HepG2 (cell line): ENCODE results near the gene HOXC5. TPM values are rescaled to one million over a fixed set of nuclear protein-coding genes. Genes with fewer than 3 reads are reported as not detected.

Experiments
- AHR ChIP-seq: IDR thresholded peaks from 2 replicates; pipeline ENCODE4 v1.6.1; 2018; ENCODE audit warnings: missing genetic modification reagents, missing compliant biosample characterization
- CBX5 ChIP-seq: sonication (generic); formaldehyde crosslinking; IDR thresholded peaks from 2 replicates; pipeline ENCODE4 v1.4.0; 2020; ENCODE audit warnings: missing genetic modification reagents, borderline replicate concordance
- CEBPG ChIP-seq: IDR thresholded peaks from 2 replicates; pipeline ENCODE4 v1.6.1; 2016
- KDM4B ChIP-seq: sonication (generic); formaldehyde crosslinking; IDR thresholded peaks from 2 replicates; pipeline ENCODE4 v1.4.0; 2020; ENCODE audit warnings: missing genetic modification reagents
- MBD4 ChIP-seq: IDR thresholded peaks from 2 replicates; pipeline ENCODE4 v1.6.1; 2012; ENCODE audit warnings: low read length, inconsistent platforms, borderline replicate concordance
- PHF8 ChIP-seq: sonication (generic); formaldehyde crosslinking; IDR thresholded peaks from 2 replicates; pipeline ENCODE4 v1.5.0; 2020; ENCODE audit warnings: missing genetic modification reagents
- POLR2A ChIP-seq, 2 experiments: IDR thresholded peaks; 2 replicates each; pipeline ENCODE4 v1.6.1; 2011; ENCODE audit warnings: low read depth in 2 of 2, low read length in 2 of 2, mild to moderate bottlenecking in 1 of 2, moderate library complexity in 1 of 2; ENCODE audit not compliant: insufficient read depth in 1 of 2
- RFX1 ChIP-seq: fragments of 450-650 bp; IDR thresholded peaks from 2 replicates; pipeline ENCODE4 v1.6.1; 2017
- RNF2 ChIP-seq: fragments of 450-650 bp; conservative IDR thresholded peaks from 2 replicates; pipeline ENCODE4 v1.6.1; 2016; ENCODE audit warnings: low read depth
- SMC3 ChIP-seq: IDR thresholded peaks from 2 replicates; pipeline ENCODE4 v1.6.1; 2011; ENCODE audit warnings: low read length, improper control_type of control experiment
- SP5 ChIP-seq: IDR thresholded peaks from 2 replicates; pipeline ENCODE4 v1.6.1; 2016; ENCODE audit warnings: low read depth, borderline replicate concordance
- SUZ12 ChIP-seq: fragments of 150-350 bp; IDR thresholded peaks from 2 replicates; pipeline ENCODE4 v1.6.1; 2014; ENCODE audit warnings: low read depth, low read length
- ZFP36L1 ChIP-seq: sonication (generic); formaldehyde crosslinking; IDR thresholded peaks from 2 replicates; pipeline ENCODE4 v1.8.0; 2022; ENCODE audit warnings: mild to moderate bottlenecking, missing genetic modification reagents, moderate library complexity
- ZNF256 ChIP-seq: sonication (generic); formaldehyde crosslinking; conservative IDR thresholded peaks from 2 replicates; pipeline ENCODE4 v1.4.0; 2020; ENCODE audit warnings: missing genetic modification reagents
- ZNF382 ChIP-seq: sonication (generic); formaldehyde crosslinking; IDR thresholded peaks from 2 replicates; pipeline ENCODE4 v1.5.0; 2020; ENCODE audit warnings: missing genetic modification reagents, mild to moderate bottlenecking, borderline replicate concordance
- ZNF549 ChIP-seq: sonication (generic); formaldehyde crosslinking; IDR thresholded peaks from 2 replicates; pipeline ENCODE4 v1.5.0; 2020; ENCODE audit warnings: missing genetic modification reagents
- ZNF790 ChIP-seq: sonication (generic); formaldehyde crosslinking; IDR thresholded peaks from 2 replicates; pipeline ENCODE4 v1.8.0; 2022; ENCODE audit warnings: missing genetic modification reagents, mild to moderate bottlenecking, borderline replicate concordance
- polyA plus RNA-seq, 8 experiments: library from polyadenylated mRNA; depleted of rRNA in 3 of 8; stranded (reverse) in 7 of 8; unstranded in 1 of 8; fragments of >200 nt; fragmentation: Illumina TruSeq in 4 of 8; extraction: Trizol in 4 of 8; gene quantifications; 2 replicates each; pipeline versions ENCODE4 v1.2.1 to v1.2.3, GENCODE V29; 2011 to 2016; ENCODE audit warnings: low read depth in 4 of 8, missing spikeins in 1 of 8, mixed read lengths in 1 of 8; ENCODE audit not compliant: insufficient read depth in 1 of 8
- total RNA-seq, 5 experiments: library from RNA; depleted of rRNA; stranded (reverse); fragments of >200 nt; fragmentation: Illumina TruSeq; extraction: Trizol; gene quantifications; 2 replicates each; pipeline ENCODE4 v1.2.3, GENCODE V29; 2016; ENCODE audit warnings: low read depth in 1 of 5
- TF ChIP-seq, protein P1 (sequence below): sonication (generic); formaldehyde crosslinking; IDR thresholded peaks from 2 replicates; pipeline ENCODE4 v1.5.0; 2020; ENCODE audit warnings: missing genetic modification reagents
- TF ChIP-seq, protein P2 (sequence below), 2 experiments: sonication (generic) in 1 of 2; formaldehyde crosslinking in 1 of 2; IDR thresholded peaks; 2 replicates each; pipeline versions ENCODE4 v1.4.0 to v1.6.1; 2018 to 2020; ENCODE audit warnings: missing genetic modification reagents in 2 of 2, borderline replicate concordance in 1 of 2, low read depth in 1 of 2, mild to moderate bottlenecking in 1 of 2, missing biosample characterization in 1 of 2
- TF ChIP-seq, protein P3 (sequence below): IDR thresholded peaks from 2 replicates; pipeline ENCODE4 v1.6.1; 2016; ENCODE audit warnings: missing biosample characterization, missing genetic modification reagents, low read depth
- TF ChIP-seq, protein P4 (sequence below): sonication (generic); formaldehyde crosslinking; IDR thresholded peaks from 2 replicates; pipeline ENCODE4 v1.5.0; 2020; ENCODE audit warnings: mild to moderate bottlenecking, missing genetic modification reagents, borderline replicate concordance

The HOXC5 gene
- total and polyA plus RNA-seq, 2 of the 13 experiments (the other 11 are each of a cell fraction or from before 2014, with no cell fraction given) = not detected

DNA sequence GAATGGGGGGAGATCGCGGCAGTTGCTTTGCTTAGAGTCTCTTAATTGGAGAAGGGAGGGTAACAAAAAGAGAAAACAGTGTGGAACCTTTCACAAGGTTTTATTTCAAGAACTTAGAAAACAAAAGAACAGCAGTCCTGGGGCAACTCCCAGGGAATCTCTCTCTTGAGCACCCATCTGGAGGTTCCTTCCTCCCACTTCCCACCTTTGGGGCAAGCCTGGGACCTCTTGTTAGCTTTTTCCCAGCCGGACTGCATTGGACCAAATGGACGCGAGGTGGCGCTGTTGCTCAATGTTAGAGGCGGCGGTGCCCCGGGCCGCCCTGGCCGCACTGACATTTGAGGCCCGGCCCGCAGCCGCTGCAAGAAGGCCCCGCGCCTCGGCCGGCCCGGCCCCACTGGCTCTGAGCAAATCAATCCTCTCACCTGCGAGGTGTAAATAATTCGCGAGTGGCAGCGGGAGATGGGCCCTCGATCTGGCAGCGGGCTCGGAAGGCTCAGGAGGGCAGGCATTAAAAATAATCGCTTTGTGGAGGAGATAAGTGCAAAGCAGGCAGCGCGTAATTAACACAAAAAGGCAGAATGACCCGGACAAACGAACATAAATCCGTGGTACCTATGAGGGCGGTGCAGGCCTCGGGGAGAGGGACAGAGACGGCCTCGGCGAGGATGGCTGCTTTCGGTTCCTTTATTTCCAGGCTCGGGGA, 26.8 kb upstream of the HOXC5 start (continued):
- TF ChIP-seq ZNF790 (CRISPR knock-in tag) (no peak), ZNF382 (CRISPR knock-in tag) (no peak), SP5 (no peak), RFX1 (no peak), MBD4 (no peak), PHF8 (CRISPR knock-in tag) (no peak), CBX5 (CRISPR knock-in tag) (no peak), KDM4B (CRISPR knock-in tag) (no peak), POLR2A (IDR thresholded peaks at IDR 0.05; ENCODE audit: insufficient read depth in 1 of 2, low read depth in 2 of 2, low read length in 2 of 2) (no peak), AHR (CRISPR knock-in tag) (no peak), CEBPG (no peak), SMC3 (peak; percentile 78), ZNF256 (CRISPR knock-in tag) (no peak), RNF2 (peak; percentile 97), ZFP36L1 (no peak), SUZ12 (no peak), ZNF549 (CRISPR knock-in tag) (no peak)
- TF ChIP-seq, protein P1, sequence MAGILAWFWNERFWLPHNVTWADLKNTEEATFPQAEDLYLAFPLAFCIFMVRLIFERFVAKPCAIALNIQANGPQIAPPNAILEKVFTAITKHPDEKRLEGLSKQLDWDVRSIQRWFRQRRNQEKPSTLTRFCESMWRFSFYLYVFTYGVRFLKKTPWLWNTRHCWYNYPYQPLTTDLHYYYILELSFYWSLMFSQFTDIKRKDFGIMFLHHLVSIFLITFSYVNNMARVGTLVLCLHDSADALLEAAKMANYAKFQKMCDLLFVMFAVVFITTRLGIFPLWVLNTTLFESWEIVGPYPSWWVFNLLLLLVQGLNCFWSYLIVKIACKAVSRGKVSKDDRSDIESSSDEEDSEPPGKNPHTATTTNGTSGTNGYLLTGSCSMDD (CRISPR knock-in tag) = no peak
- TF ChIP-seq, protein P2, sequence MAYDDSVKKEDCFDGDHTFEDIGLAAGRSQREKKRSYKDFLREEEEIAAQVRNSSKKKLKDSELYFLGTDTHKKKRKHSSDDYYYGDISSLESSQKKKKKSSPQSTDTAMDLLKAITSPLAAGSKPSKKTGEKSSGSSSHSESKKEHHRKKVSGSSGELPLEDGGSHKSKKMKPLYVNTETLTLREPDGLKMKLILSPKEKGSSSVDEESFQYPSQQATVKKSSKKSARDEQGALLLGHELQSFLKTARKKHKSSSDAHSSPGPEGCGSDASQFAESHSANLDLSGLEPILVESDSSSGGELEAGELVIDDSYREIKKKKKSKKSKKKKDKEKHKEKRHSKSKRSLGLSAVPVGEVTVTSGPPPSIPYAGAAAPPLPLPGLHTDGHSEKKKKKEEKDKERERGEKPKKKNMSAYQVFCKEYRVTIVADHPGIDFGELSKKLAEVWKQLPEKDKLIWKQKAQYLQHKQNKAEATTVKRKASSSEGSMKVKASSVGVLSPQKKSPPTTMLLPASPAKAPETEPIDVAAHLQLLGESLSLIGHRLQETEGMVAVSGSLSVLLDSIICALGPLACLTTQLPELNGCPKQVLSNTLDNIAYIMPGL (CRISPR knock-in tag; IDR thresholded peaks at IDR 0.05; ENCODE audit: borderline replicate concordance in 1 of 2, low read depth in 1 of 2) = peak in 1 of 2 experiments; percentile 47; a peak in 1 of 4 replicates
- TF ChIP-seq, protein P3, sequence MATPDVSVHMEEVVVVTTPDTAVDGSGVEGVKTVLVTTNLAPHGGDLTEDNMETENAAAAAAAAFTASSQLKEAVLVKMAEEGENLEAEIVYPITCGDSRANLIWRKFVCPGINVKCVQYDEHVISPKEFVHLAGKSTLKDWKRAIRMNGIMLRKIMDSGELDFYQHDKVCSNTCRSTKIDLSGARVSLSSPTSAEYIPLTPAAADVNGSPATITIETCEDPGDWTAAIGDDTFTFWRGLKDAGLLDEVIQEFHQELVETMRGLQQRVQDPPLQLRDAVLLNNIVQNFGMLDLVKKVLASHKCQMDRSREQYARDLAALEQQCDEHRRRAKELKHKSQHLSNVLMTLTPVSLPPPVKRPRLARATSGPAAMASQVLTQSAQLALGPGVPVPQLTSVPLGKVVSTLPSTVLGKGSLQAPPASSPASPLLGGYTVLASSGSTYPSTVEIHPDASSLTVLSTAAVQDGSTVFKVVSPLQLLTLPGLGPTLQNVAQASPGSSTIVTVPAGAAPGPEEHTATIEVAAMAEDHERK (CRISPR knock-in tag) = no peak
- TF ChIP-seq, protein P4, sequence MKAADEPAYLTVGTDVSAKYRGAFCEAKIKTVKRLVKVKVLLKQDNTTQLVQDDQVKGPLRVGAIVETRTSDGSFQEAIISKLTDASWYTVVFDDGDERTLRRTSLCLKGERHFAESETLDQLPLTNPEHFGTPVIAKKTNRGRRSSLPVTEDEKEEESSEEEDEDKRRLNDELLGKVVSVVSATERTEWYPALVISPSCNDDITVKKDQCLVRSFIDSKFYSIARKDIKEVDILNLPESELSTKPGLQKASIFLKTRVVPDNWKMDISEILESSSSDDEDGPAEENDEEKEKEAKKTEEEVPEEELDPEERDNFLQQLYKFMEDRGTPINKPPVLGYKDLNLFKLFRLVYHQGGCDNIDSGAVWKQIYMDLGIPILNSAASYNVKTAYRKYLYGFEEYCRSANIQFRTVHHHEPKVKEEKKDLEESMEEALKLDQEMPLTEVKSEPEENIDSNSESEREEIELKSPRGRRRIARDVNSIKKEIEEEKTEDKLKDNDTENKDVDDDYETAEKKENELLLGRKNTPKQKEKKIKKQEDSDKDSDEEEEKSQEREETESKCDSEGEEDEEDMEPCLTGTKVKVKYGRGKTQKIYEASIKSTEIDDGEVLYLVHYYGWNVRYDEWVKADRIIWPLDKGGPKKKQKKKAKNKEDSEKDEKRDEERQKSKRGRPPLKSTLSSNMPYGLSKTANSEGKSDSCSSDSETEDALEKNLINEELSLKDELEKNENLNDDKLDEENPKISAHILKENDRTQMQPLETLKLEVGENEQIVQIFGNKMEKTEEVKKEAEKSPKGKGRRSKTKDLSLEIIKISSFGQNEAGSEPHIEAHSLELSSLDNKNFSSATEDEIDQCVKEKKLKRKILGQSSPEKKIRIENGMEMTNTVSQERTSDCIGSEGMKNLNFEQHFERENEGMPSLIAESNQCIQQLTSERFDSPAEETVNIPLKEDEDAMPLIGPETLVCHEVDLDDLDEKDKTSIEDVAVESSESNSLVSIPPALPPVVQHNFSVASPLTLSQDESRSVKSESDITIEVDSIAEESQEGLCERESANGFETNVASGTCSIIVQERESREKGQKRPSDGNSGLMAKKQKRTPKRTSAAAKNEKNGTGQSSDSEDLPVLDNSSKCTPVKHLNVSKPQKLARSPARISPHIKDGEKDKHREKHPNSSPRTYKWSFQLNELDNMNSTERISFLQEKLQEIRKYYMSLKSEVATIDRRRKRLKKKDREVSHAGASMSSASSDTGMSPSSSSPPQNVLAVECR = no peak
